Stimulated activated CD8-positive, alpha-beta memory T cell treated with anti-CD3 and anti-CD28 coated beads, Interleukin-4, amount 100 ng/mL, for 4 hours (primary cell): ENCODE results near the gene NKPD1.

Experiments used
- DNase-seq, 2 donors: peaks; one replicate each; pipeline ENCODE4 v3.0.0-alpha.2; 2020; ENCODE audit warnings: low read depth in 2 of 2, low spot score in 1 of 2

Gene NKPD1

DNA sequence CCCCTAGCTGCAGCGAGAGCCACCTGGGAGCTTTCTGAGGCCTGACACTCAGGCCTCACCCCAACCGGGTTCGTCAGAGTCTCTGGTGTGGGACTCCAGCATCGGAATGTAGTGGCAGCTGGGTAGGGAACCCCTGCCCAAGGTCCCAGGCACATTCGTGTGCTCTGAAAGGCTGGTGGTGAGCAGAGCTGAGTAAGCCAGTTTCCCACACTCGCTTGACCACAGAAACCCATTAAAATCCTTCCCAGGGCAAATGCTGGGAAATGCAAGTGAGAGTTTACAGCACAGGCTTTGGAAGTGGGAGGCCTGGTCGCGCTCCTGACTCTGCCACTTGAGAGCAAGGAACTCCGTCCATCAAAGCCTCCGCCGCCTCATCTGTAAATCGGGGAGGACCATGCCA lies 13.0 kb upstream of the NKPD1 start:
- DNase-seq, result no peak

- no peak for DNase-seq
These were observed 11.9 kb upstream of the NKPD1 start for GRCh38 chr19:45172611-45173208.

DNA sequence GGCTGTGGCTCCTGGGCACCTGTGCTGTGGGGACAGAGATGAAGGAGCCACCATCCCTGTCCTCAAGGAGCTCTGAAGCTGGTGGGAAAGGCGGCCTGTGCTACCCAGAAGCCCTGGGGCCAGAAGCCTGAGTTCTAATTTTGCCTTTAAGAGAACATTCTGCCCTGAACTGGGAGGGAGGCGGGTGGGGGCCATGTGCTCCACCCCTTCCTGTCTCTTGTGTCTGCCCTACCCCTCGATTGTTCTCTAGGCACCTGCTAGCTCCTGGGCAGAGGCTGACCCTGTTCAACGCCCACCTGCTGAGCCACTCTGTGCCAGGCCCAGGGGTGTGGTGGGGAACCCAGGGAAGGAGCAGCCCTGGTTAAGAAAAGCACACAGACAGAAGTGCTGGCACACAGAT lies 11.4 kb upstream of the NKPD1 start:
- no peak for DNase-seq

DNA sequence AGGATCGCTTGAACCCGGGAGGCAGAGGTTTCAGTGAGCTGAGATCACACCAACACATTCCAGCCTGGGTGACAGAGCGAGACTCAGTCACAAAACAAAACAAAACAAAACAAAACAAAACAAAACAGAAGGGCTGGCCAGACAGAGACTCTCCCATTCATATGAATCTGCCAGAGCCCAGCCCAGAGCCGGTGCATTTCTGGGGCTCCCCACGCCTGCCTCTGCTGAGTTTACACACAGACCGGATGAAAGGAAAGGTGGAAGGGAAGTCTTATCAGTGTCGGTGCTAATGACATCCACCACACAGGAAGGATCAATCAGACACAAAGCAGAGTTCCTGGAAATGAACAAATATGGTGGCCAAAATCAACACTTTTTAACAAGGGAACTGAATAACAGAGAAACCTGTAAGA lies 10.4 kb upstream of the NKPD1 start:
- no peak for DNase-seq

- DNase-seq, result no peak
These were observed 9.6 kb upstream of the NKPD1 start for GRCh38 chr19:45170146-45171106.

DNA sequence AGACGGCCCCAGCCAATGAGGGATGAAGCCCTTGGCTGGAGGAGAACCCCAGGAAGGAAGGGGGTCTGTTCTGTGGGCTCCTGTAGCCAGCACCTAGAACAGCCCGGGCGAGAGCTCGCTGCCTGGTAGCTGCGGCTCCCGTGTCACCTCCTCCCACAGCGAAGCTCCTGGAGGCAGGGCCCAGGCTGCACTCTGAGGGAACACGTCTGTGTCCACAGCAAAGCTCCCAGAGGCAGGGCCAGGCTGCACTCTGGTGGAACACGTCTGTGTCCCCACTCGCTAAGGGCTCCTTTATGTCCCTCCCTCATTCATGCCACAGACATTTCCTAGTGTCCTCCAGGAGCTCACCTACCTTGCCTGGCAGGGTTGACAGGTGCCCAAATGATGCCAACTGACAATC lies 8.8 kb upstream of the NKPD1 start:
- no peak for DNase-seq

DNA sequence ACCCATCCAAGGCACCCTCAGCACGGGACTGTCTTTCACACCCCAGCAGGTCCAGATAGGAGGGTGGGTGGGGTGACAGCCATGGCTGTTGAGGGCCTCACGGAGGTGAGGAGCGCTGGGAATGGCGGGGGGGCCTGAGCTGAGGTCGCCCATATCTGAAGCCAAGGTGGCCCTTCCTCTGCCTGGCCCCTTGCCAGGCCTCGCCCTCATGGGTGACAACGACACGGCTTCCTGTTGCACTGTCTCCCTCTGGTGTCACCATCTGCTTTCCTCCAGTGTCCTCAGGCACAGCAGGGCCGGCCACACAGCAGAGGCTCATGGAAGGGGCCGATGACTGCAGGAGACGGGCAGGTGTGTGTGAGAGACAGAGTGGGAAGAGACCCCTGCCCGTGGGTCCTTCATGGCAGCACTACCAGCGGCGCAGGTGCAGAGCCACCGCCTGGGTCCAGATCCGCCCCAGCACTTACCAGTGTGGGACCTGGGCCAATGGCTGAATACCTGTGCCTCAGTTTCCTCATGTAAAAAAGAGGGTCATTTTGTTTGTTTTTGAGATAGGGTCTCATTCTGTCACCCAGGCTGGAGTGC lies 8.1 kb upstream of the NKPD1 start:
- no peak for DNase-seq

- no peak for DNase-seq
These were observed 6.0 kb upstream of the NKPD1 start for GRCh38 chr19:45166723-45167252.

GRCh38 chr19:45164577-45165335 lies 4.0 kb upstream of the NKPD1 start:
- DNase-seq, result no peak

DNA sequence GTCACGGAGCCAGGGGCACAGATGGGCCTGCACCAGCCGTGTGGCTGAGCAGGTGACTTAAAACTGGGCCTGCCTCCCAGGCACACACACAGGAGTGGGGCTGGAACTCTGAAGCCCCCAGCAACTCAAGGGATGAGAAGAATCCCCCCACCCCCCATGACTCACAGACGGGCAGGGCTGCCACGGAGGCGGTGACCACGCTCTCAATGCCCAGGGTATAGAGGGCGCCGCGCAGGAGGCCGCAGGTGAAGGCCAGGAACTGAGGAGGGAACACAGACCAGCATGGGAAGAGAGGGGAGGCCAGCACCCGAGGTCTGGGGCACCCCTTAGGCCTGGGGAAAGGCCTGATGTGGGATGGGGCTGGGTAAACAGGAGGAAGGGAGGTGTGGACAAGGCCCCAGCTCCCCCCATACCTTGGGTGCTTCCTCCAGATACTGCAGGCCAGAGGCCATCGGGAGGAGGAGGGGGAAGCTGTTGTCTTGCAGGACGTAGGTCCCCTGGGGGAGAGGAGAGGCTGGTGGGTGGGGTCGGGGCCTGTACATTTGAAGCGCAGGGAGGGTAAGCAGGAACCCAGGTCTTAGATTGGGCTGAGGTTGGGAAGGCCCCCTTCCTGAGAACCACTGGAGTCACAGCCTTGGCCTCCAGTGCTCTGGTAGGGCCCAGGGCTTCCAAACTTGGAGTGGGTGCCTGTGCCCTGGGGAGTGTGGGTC lies 3.1 kb upstream of the NKPD1 start:
- no peak for DNase-seq

- DNase-seq, result no peak
These were observed 2.4 kb upstream of the NKPD1 start for GRCh38 chr19:45163156-45163555.

DNA sequence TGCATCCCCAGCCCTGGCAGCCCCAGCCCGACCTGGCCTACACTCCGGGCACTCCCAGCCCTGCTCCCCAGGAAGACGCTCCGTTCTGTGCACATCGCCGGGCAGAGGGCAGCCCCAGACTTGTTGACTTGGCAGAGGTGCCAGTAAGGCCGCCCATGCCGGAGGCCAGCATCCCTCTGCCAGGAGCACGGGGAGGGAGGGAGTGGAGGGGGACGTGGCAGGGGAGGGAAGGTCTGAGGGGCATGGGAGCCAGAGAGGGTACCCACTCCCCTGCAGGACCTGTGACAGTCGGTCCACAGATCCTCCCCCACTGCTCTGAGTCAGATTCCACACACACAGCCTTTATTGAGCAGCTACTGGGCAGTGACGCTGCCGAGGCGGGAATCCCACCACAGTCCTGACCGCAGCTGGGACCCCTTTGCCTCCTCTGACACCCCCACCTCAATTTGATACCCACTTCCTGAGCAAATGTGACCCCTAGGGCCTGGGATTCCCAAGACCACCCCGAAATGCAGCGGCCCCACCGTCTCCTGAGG lies 1.9 kb upstream of the NKPD1 start:
- DNase-seq, result no peak

DNA sequence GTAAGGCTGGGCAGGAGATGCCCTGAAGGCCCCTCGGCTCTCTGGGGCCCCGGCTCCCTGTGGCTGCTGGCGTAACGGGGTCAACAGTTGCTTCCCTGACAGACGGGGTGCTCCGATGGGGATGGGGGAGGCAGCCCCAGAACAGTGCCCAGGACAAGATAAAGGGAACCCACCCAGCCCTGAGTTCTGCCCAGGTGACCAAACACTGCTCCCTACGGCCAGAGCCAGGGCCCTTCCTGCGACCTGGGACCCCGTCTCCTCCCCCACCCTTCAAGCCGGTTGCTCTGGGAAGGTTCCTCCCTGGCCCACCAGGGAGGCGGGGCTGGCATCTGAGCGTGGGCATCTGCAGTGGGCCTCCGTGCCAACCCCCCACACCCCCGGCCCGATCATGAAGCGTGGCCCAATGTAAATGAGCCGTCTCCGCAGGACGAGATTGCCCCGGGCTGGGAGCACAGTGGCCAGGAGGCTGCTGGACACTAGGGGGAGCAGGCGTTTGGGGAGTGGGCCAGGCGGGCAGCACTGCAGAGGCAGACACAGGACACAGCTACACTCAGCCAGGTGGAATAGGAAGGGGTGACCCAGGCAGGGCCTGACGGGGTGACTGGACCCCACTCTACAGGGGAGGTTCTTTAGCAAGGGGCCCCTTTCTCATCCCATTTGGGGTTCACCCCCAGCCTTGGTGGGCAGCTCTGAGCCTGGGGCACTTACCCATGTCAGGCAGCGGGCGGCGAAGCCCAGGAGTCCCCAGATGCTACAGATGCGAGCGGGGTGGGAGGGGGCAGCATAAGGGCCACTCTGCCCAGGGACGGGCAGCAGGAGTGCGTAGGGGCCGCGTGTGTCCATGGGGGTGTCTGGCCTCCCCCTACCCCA lies 1.2 kb upstream of the NKPD1 start:
- DNase-seq, result no peak

- DNase-seq, result no peak
These were observed 834 bp downstream of the NKPD1 start for GRCh38 chr19:45159971-45160324.

DNA sequence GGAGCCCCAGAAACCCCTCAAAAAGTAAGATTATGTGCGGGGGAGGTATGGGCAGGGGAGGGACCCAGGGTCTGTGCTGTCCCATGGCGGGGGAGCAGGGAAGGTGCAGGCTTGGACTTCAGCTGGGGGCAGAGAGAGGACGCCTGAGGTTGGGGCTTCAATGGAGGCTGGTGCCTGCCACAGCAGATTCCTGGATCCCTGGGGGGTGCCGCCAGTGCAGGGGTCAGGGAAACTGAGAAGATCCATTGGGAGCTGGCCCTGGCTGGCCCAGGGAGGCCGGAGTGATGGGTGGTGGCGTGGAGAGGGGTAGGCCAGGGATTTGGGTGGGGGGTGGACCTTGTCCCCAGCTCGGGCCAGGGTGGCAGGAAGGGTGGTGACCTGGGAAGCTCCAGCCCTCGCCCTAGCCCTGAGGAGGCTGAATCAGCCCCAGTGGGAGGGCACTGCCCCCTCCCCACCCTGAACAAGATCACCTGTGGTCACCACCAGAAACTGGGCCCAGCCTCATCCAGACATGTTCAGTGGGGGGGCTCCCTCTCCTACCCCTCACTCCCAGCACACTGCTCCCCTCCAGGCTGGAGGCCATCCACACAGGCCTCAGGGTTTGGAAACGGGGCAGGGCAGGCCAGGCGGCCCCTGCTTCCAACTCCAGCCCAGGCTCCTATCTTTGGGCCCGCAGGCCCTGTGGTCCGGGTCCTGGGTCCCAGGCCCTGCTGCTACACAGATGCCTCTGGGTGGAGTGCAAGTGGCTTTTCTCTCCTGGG lies 1.4 kb downstream of the NKPD1 start:
- DNase-seq, result no peak

DNA sequence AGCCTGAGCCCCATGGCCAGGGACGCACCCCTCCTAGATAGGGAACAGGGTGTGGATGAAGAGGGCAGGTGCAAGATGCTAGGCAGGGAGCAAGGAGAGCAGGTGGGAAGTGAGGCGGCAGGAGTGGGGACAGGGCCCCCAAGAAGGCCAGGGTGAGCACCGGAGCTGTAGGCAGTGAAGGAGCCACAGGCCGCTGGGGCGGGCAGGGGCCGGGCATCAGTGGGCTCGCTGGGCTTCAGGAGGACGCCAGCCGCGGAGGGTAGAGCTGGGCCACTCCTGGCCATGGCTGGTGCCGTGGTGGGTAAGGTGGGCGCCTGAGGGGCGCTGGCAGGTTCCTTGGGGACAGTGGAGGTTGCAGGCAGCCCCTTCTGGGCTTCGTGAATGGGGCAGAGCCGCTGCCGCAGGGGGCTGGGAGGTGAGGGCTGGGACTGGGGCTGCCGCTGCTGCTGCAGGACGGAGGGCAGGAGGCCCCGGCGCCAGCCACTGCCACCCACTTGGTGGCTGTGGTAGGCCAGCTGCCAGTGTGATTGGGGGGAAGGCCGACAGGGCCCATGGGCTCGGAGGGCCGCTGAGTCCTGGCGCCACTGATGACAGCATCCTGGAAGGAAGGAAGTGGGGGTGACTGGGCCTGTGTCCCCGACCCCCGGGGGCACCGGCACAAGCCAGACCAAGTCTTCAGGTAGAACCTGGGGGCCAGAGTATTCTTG lies 2.1 kb downstream of the NKPD1 start:
- no peak for DNase-seq

DNA sequence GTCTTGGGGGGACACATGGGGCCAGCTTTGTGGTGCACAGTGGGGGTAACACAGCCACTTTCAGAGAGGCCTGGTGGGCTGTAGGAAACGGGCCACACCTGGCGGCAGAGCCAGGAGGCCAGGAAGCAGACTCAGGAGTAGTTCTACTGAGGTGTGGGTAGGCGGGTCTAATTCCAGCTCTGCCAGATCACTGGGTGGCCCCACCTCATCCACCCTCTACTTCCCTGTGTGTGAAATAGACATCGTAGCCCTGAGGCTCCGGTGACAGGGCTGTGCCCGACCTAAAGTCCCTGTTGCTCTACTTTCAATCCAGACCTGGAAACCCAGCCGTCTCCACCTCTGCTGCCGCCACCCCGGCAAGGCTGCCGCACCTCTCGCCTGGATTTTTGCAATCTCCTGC lies 4.0 kb downstream of the NKPD1 start:
- DNase-seq, result no peak

- no peak for DNase-seq
These were observed 4.7 kb downstream of the NKPD1 start for GRCh38 chr19:45156011-45156630.
